ENCODE data around the gene MEGF11. TPM values are rescaled to one million over a fixed set of nuclear protein-coding genes. Genes with fewer than 3 reads are reported as not detected.

MEGF11 gene
- total RNA-seq, 3 donors from 2014 or later, result not detected

DNA sequence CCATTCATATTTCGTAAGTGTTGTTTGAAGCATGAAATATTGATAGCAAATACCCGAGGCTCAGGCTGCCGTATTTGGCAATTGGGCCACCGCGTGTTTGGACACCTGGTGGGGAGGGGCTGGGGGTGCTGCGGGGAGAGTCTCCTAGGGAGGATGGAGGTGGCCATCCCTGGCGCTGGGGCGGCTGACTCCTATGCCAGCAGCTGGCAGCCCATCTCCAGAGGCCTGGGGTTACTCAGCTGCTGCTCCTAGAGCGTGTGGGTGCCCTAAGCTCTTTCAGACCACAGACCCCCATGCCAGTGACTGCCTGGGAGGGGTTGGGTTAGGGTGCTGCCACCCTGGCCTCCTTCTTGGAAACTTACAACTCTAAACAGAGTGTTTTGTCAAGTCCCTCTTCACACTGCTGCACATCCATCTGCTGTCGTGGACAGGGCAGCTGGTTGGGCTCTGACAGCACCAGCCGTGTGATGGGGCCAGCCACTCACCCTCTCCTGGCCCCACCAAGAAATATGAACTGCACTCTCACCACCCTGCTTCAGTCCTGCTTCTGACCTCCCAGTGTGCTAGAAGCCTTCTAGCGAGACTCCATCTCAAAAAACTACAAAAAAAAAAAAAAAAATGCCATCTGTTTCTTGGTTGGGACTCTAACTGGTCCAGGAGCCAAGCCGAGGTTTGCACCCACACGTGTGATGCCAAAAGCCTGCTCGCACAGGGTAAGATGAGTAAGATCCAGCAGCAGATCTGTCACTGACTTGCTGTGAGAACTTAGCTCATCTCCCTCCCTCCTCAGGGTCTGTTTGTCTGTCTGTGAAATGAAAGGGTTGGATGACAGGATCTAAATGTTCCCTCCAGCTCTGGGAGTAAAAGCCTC, 156.2 kb downstream of the MEGF11 start:
- Histone ChIP-seq H3K27me3 (no peaks in the 10 kb centered on the region), H3K4me3 (no peak overlapping the region), H3K27ac (no peak overlapping the region), H3K36me3 (no peaks in the 10 kb centered on the region), H3K4me1 (no peaks in the 10 kb centered on the region), H3K9me3 (no peaks in the 10 kb centered on the region)
- TF ChIP-seq, protein P1, sequence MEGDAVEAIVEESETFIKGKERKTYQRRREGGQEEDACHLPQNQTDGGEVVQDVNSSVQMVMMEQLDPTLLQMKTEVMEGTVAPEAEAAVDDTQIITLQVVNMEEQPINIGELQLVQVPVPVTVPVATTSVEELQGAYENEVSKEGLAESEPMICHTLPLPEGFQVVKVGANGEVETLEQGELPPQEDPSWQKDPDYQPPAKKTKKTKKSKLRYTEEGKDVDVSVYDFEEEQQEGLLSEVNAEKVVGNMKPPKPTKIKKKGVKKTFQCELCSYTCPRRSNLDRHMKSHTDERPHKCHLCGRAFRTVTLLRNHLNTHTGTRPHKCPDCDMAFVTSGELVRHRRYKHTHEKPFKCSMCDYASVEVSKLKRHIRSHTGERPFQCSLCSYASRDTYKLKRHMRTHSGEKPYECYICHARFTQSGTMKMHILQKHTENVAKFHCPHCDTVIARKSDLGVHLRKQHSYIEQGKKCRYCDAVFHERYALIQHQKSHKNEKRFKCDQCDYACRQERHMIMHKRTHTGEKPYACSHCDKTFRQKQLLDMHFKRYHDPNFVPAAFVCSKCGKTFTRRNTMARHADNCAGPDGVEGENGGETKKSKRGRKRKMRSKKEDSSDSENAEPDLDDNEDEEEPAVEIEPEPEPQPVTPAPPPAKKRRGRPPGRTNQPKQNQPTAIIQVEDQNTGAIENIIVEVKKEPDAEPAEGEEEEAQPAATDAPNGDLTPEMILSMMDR (IDR thresholded peaks at IDR 0.05), result no peak
- TF ChIP-seq POLR2AphosphoS5 (IDR thresholded peaks at IDR 0.05) (no peak), POLR2A (IDR thresholded peaks at IDR 0.05) (no peak)
- peak in 1 of 2 donors; percentile 38 for DNase-seq (ENCODE audit: low spot score in 2 of 2)
- intact Hi-C loops (cut with DNase I; ENCODE audit: low total_unique reads), result no loop called here

DNA sequence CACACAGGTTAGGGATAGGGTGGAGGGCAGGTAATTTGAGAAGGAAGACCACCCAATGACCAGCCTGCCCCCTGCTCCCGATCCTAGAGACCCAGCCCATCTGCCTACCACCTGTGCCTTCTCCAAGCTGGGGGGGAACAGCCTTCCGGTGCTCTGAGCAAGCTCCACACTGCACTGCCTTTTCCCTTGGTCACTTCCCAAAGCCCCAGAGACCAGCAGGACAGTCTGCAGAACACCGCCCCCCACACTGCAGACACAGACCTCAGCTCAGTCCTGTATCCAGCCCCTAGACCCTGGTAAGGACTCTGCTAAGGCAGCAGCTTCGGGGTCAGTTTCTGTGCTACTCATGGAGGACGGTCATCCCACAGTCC, 156.9 kb downstream of the MEGF11 start:
- no peaks in the 10 kb centered on the region for H3K36me3 ChIP-seq
- DNase-seq (ENCODE audit: low spot score in 2 of 2), result peak in 1 of 2 donors; percentile 36
- H3K4me3 ChIP-seq, result no peak overlapping the region
- TF ChIP-seq, protein P1 (IDR thresholded peaks at IDR 0.05), result no peak
- no peak for TF ChIP-seq POLR2AphosphoS5 (IDR thresholded peaks at IDR 0.05)
- TF ChIP-seq POLR2A (IDR thresholded peaks at IDR 0.05), result no peak
- intact Hi-C loops (cut with DNase I; ENCODE audit: low total_unique reads), result no loop called here
- H3K27me3 ChIP-seq, result no peaks in the 10 kb centered on the region
- no peaks in the 10 kb centered on the region for H3K4me1 ChIP-seq
- no peak overlapping the region for H3K27ac ChIP-seq
- no peaks in the 10 kb centered on the region for H3K9me3 ChIP-seq

DNA sequence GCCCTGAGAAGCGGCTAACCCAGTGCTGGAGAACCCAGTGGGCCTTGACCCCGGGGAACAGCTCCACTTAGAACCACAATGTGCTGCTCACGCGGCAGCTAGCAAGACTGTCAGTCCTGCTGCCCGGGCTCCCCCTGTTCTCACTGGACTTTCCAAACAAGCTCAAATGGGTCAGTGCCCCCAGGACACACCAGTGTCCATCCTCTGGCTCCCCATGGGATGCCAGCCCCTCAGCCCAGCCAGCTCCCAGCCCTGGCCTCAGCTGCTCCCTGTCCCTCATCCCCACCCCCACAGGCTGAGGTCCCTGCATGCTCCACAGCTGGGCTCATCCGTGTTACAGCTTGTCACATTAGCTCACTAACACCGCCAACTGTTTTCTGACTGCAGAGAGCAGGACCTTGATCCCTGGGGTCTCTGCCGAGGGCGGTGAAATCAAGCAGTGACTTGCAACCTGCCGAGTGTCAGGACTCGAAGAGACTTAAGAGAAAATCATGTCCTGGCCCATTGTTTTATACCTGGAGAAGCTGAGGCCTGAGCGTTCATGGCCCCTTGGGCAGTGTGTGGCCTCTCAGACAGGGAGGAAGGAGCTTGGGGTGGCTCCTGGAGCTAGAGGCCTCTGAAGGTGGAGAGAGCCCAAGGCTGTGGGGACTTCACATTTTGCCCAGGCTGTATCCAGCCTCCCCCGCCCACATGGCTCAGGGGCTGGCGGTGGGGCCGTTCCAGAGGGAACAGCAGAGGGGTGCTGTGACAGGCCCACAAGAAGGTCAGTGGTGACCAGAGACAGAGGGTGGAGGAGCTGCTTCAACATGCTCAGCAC, 157.5 kb downstream of the MEGF11 start:
- Histone ChIP-seq H3K4me3 (no peak overlapping the region), H3K27ac (no peak overlapping the region), H3K9me3 (no peaks in the 10 kb centered on the region), H3K4me1 (no peaks in the 10 kb centered on the region), H3K36me3 (no peaks in the 10 kb centered on the region), H3K27me3 (no peaks in the 10 kb centered on the region)
- peak in 1 of 2 donors; percentile 31 for DNase-seq (ENCODE audit: low spot score in 2 of 2)
- intact Hi-C loops (cut with DNase I; ENCODE audit: low total_unique reads), result no loop called here
- TF ChIP-seq POLR2AphosphoS5 (IDR thresholded peaks at IDR 0.05), result no peak
- TF ChIP-seq POLR2A (IDR thresholded peaks at IDR 0.05), result no peak
- TF ChIP-seq, protein P1 (IDR thresholded peaks at IDR 0.05), result no peak

DNA sequence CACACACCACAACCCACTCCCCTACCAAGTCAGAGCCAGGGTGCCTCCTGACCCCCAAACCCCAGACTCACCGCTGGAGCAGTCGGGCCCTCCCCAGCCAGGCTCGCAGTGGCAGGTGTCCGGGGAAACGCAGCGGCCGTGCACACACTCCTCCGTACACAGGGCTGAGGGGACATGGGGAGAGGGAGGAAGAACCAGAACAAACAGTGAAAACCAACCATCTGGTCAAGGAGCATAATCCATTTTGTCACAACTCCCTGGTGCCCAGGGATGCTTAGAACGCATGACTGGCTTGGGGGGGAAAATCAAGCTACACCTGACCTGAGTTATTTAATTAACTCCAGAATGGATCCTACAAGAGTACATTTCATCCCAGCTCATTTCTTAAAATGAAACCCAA, 159.2 kb downstream of the MEGF11 start:
- Histone ChIP-seq H3K9me3 (no peaks in the 10 kb centered on the region), H3K36me3 (no peaks in the 10 kb centered on the region), H3K4me3 (no peak overlapping the region), H3K27ac (no peak overlapping the region), H3K4me1 (no peaks in the 10 kb centered on the region), H3K27me3 (no peaks in the 10 kb centered on the region)
- peak in 1 of 2 donors; percentile 31 for DNase-seq (ENCODE audit: low spot score in 2 of 2)
- intact Hi-C loops (cut with DNase I; ENCODE audit: low total_unique reads), result no loop called here
- TF ChIP-seq POLR2AphosphoS5 (IDR thresholded peaks at IDR 0.05) (no peak), POLR2A (IDR thresholded peaks at IDR 0.05) (no peak)
- TF ChIP-seq, protein P1 (IDR thresholded peaks at IDR 0.05), result no peak

Data from breast epithelium (tissue), 4 donors.